ENCODE results near the gene TIAM1. TPM values are rescaled to one million over a fixed set of nuclear protein-coding genes. Genes with fewer than 3 reads are reported as not detected.

Gene TIAM1
- total RNA-seq, 4 donors from 2014 or later = 51.0 to 105 (median 85.6) TPM

DNA sequence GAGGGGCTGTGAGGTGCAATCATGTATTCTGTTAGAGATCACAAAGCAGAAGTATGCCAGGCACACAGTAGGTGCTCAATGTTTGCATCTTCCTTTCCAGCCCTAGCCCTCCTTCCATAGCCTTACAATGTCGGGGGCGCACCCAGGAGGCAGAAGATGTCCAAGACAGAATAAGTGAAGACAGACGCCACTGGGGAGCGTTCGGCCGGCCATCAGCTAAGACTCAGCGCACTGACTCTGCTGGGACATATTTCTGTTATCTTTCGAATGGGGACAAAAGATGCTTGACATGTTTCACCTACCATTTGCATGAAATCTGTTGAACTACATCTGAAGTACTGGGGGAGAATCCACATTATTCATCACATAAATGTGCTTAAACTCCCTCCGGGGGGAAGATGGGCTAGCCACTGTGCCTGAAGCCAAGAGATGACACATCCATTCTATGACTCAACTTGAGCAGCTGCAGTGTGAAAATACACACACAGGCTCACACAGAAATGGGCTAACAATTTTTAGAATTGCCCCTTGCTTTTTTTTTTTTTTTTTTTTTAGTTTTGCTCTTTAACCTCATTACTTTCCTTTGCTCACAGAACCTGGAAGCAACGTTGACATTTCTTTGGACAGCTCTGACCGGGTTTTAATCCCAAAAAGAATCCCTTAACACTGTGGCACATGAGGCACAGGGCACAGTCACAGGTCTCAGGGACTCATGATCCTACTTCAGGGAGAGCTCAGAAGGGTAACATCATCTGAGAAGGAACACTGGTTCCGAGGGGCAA lies 7.9 kb downstream of the TIAM1 start:
- intact Hi-C loops (cut with DNase I) = no loop called here
- H3K4me1 ChIP-seq = peaks cover 6 to 54% (median 9%) of the 10 kb centered on the region in 3 donors
- no peak overlapping the region for H3K4me3 ChIP-seq
- WGBS, 2 donors = 67 to 75% methylated on average over 12 of the region's 12 CpGs
- H3K27me3 ChIP-seq = no peaks in the 10 kb centered on the region
- H3K36me3 ChIP-seq = peaks cover 0 to 49% (median 0%) of the 10 kb centered on the region in 3 donors
- no peak for DNase-seq
- no peak overlapping the region for H3K27ac ChIP-seq
- H3K9me3 ChIP-seq = no peaks in the 10 kb centered on the region
- no peak for TF ChIP-seq POLR2A (IDR thresholded peaks at IDR 0.05)
- TF ChIP-seq, protein P1, sequence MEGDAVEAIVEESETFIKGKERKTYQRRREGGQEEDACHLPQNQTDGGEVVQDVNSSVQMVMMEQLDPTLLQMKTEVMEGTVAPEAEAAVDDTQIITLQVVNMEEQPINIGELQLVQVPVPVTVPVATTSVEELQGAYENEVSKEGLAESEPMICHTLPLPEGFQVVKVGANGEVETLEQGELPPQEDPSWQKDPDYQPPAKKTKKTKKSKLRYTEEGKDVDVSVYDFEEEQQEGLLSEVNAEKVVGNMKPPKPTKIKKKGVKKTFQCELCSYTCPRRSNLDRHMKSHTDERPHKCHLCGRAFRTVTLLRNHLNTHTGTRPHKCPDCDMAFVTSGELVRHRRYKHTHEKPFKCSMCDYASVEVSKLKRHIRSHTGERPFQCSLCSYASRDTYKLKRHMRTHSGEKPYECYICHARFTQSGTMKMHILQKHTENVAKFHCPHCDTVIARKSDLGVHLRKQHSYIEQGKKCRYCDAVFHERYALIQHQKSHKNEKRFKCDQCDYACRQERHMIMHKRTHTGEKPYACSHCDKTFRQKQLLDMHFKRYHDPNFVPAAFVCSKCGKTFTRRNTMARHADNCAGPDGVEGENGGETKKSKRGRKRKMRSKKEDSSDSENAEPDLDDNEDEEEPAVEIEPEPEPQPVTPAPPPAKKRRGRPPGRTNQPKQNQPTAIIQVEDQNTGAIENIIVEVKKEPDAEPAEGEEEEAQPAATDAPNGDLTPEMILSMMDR (IDR thresholded peaks at IDR 0.05) = no peak

DNA sequence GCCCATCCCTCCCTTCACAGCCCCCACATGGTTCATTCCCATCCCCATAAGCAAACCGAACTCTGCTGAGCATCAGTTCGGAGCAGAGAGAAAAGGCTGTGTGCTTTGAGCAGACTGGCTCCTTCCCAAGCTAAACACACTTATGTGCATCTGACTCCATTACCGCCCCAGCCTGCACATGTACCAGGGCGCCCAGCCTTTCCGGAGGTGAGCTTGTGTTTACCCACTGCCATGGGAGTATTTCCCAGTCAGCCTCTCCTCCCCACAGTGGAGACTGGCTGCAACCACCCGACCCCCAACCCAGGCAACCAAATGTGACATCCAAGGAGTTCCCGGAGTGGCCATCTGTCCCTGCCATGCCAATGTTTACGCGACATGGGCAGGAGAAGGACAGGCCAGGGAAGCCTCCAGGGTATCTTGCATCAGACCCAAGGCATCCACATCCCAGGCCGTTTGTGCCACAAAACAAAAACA lies 9.4 kb downstream of the TIAM1 start:
- H3K36me3 ChIP-seq = peaks cover 0 to 62% (median 0%) of the 10 kb centered on the region in 3 donors
- H3K4me1 ChIP-seq = peaks cover 6 to 39% (median 9%) of the 10 kb centered on the region in 3 donors
- no peaks in the 10 kb centered on the region for H3K27me3 ChIP-seq
- intact Hi-C loops (cut with DNase I) = no loop called here
- no peak overlapping the region for H3K4me3 ChIP-seq
- no peaks in the 10 kb centered on the region for H3K9me3 ChIP-seq
- DNase-seq = no peak
- TF ChIP-seq, protein P1 (IDR thresholded peaks at IDR 0.05) = no peak
- no peak for TF ChIP-seq POLR2A (IDR thresholded peaks at IDR 0.05)
- WGBS, 2 donors = 36 to 39% methylated on average over 3 to 7 of the region's 10 CpGs
- no peak overlapping the region for H3K27ac ChIP-seq

DNA sequence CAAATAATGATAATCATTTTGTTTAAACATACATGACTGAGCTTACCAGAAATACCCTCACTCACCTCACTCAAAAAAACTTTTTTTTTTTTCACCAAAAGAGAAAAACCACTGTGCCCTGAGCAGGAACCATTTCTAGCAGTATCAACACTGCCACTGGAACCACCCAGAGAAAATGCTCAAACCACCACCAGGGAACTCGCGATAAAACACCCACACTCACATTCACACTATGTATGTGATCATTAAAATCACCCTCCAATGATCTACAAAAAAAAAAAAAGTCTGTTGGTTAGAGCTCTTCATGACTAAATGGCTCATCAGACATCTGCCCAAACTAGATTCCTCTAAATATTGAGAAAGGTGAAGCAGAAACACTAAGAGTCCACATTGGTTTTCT lies 11.5 kb downstream of the TIAM1 start:
- no peak overlapping the region for H3K27ac ChIP-seq
- TF ChIP-seq, protein P1 (IDR thresholded peaks at IDR 0.05) = no peak
- no peak for TF ChIP-seq POLR2A (IDR thresholded peaks at IDR 0.05)
- 72 to 87% methylated on average over 2 of the region's 2 CpGs for WGBS, 2 donors
- peaks cover 0 to 18% (median 4%) of the 10 kb centered on the region in 3 donors for H3K4me1 ChIP-seq
- DNase-seq = no peak
- H3K27me3 ChIP-seq = no peaks in the 10 kb centered on the region
- H3K9me3 ChIP-seq = no peaks in the 10 kb centered on the region
- H3K36me3 ChIP-seq = peaks cover 0 to 72% (median 0%) of the 10 kb centered on the region in 3 donors
- intact Hi-C loops (cut with DNase I) = no loop called here
- no peak overlapping the region for H3K4me3 ChIP-seq

DNA sequence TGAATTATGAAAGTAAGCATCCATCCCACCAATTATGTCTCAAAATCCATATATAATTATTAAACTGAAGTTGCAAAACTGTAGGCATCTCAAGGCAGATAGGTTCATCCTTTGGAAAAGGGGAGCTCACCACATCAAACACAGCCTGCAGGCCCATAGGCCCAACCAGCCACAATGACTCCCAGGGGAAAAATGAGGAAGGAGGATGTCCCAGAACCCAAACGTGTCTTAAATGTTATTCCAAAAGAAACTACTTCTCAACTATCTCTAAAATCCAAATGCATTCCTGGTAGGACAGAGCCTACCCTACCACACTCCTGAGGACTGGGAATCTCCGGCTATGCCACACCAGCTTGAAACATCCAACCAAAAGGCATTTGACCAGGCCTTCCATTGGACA lies 12.8 kb downstream of the TIAM1 start:
- Histone ChIP-seq H3K36me3 (peaks cover 0 to 64% (median 0%) of the 10 kb centered on the region in 3 donors), H3K9me3 (no peaks in the 10 kb centered on the region), H3K4me3 (no peak overlapping the region), H3K27me3 (no peaks in the 10 kb centered on the region), H3K27ac (no peak overlapping the region), H3K4me1 (peaks cover 0 to 12% (median 0%) of the 10 kb centered on the region in 3 donors)
- TF ChIP-seq, protein P1 (IDR thresholded peaks at IDR 0.05) = no peak
- no peak for TF ChIP-seq POLR2A (IDR thresholded peaks at IDR 0.05)
- no peak for DNase-seq
- intact Hi-C loops (cut with DNase I) = no loop called here
- 80 to 83% methylated on average over 2 of the region's 2 CpGs for whole genome bisulfite sequencing, 2 donors

DNA sequence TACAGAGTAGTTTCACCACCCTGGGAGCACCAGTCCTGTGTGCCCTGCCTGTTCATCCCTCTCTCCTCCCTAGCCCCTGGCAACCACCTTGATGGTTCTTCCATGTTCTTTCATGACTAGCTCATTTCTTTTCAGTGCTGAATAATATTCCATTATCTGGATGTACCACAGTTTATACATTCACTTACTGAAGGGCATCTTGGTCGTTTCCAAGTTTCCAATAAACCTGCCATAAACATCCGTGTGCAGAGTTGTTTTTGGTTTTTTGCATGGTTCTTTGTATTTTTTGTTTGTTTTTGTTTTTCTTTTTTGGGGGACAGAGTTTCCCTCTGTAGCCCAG lies 13.9 kb downstream of the TIAM1 start:
- no peaks in the 10 kb centered on the region for H3K9me3 ChIP-seq
- WGBS, 2 donors = 68 to 89% methylated on average over 2 of the region's 2 CpGs
- H3K4me1 ChIP-seq = peaks cover 0 to 7% (median 0%) of the 10 kb centered on the region in 3 donors
- no peaks in the 10 kb centered on the region for H3K27me3 ChIP-seq
- peaks cover 0 to 56% (median 0%) of the 10 kb centered on the region in 3 donors for H3K36me3 ChIP-seq
- H3K27ac ChIP-seq = no peak overlapping the region
- H3K4me3 ChIP-seq = no peak overlapping the region
- TF ChIP-seq POLR2A (IDR thresholded peaks at IDR 0.05) = no peak
- TF ChIP-seq, protein P1 (IDR thresholded peaks at IDR 0.05) = no peak
- DNase-seq = no peak
- intact Hi-C loops (cut with DNase I) = no loop called here
